IMR-90 (cell line): ENCODE results near the gene CDKN2B-AS1. TPM values are rescaled to one million over a fixed set of nuclear protein-coding genes. Genes with fewer than 3 reads are reported as not detected.

Source experiments
- ATAC-seq: fragments of 200-7000 bp; cut with Tn5 transposase; 2 replicates; pipeline ENCODE4 v1.9.1; 2020; ENCODE audit warnings: low read depth, mild to moderate bottlenecking, moderate library complexity
- BruUV-seq: library from RNA; stranded (reverse); fragments of 400-500 nt; replicated peaks from 2 replicates; lab custom pipeline; 2021; lab: Mats Ljungman, UMichigan
- CTCF ChIA-PET: fragments of 300-600 bp; formaldehyde crosslinking; extraction: SDS; loops from one replicate; lab custom pipeline; 2021; ENCODE audit warnings: antibody characterized with exemption; lab: Yijun Ruan, JAX
- POLR2A ChIA-PET: fragments of 300-600 bp; sonication (Branson Sonifier 250); formaldehyde crosslinking; loops from one replicate; lab custom pipeline; 2022; ENCODE audit warnings: antibody characterized with exemption; ENCODE audit not compliant: unreplicated experiment; lab: Charles Lee
- DNase-seq: peaks from one replicate; pipeline ENCODE4 v3.0.0; 2013
- H2AFZ ChIP-seq: replicated peaks from 2 replicates; pipeline ENCODE3; 2013; ENCODE audit warnings: low read length, mild to moderate bottlenecking; ENCODE audit not compliant: poor library complexity
- H2AK5ac ChIP-seq: 2 replicates; pipeline ENCODE4 v1.6.1; 2013; ENCODE audit warnings: low read depth, low read length, inconsistent platforms
- H2AK9ac ChIP-seq: replicated peaks from 2 replicates; pipeline ENCODE3; 2013; ENCODE audit warnings: mild to moderate bottlenecking, low read depth, low read length, moderate library complexity; ENCODE audit not compliant: poor library complexity
- H2BK120ac ChIP-seq: 2 replicates; pipeline ENCODE4 v1.6.1; 2013; ENCODE audit warnings: low read depth, low read length, inconsistent platforms
- H2BK15ac ChIP-seq: 3 replicates; pipeline ENCODE4 v1.6.1; 2013; ENCODE audit warnings: low read depth, low read length, inconsistent platforms
- H2BK20ac ChIP-seq: 2 replicates; pipeline ENCODE4 v1.6.1; 2013; ENCODE audit warnings: low read depth, mild to moderate bottlenecking, inconsistent platforms, low read length, moderate library complexity
- H2BK5ac ChIP-seq: 2 replicates; pipeline ENCODE4 v1.6.1; 2013; ENCODE audit warnings: mild to moderate bottlenecking, low read depth, low read length, inconsistent platforms; ENCODE audit not compliant: poor library complexity, severe bottlenecking
- H3K14ac ChIP-seq: replicated peaks from 2 replicates; pipeline ENCODE4 v1.6.1; 2013; ENCODE audit warnings: low read depth, low read length, inconsistent platforms
- H3K18ac ChIP-seq: 2 replicates; pipeline ENCODE4 v1.6.1; 2013; ENCODE audit warnings: low read depth, low read length, control low read depth
- H3K23ac ChIP-seq: 2 replicates; pipeline ENCODE4 v1.6.1; 2013; ENCODE audit warnings: low read depth, low read length, inconsistent platforms
- H3K27ac ChIP-seq: 2 replicates; pipeline ENCODE4 v1.5.1; 2013; ENCODE audit warnings: mild to moderate bottlenecking, control low read depth, low read length; ENCODE audit not compliant: insufficient read depth
- H3K27me3 ChIP-seq: 2 replicates; pipeline ENCODE4 v1.6.1; 2013; ENCODE audit warnings: low read length; ENCODE audit not compliant: control insufficient read depth, insufficient read depth
- H3K36me3 ChIP-seq: 2 replicates; pipeline ENCODE4 v1.6.1; 2013; ENCODE audit warnings: low read length, mixed read lengths; ENCODE audit not compliant: control insufficient read depth, insufficient read depth
- H3K4ac ChIP-seq: 2 replicates; pipeline ENCODE4 v1.6.1; 2013; ENCODE audit warnings: low read depth, low read length, inconsistent platforms
- H3K4me1 ChIP-seq: 2 replicates; pipeline ENCODE4 v1.6.1; 2013; ENCODE audit warnings: low read length, mixed read lengths; ENCODE audit not compliant: control insufficient read depth, insufficient read depth
- H3K4me2 ChIP-seq: 2 replicates; pipeline ENCODE4 v1.6.1; 2013; ENCODE audit warnings: low read depth, mild to moderate bottlenecking, control low read depth, low read length, moderate library complexity
- H3K4me3 ChIP-seq: 2 replicates; pipeline ENCODE4 v1.5.1; 2013; ENCODE audit warnings: low read depth, mild to moderate bottlenecking, control low read depth, low read length, moderate library complexity; ENCODE audit not compliant: insufficient read depth
- H3K56ac ChIP-seq: 2 replicates; pipeline ENCODE4 v1.6.1; 2013; ENCODE audit warnings: low read length, inconsistent platforms; ENCODE audit not compliant: insufficient read depth; ENCODE audit errors: extremely low read depth
- H3K79me1 ChIP-seq, 2 experiments: 2 replicates each; pipeline ENCODE4 v1.6.1; 2013; ENCODE audit warnings: low read length in 2 of 2, inconsistent platforms in 1 of 2, low read depth in 1 of 2
- H3K9ac ChIP-seq: 2 replicates; pipeline ENCODE4 v1.6.1; 2013; ENCODE audit warnings: low read depth, low read length, control low read depth
- H3K9me1 ChIP-seq: 2 replicates; pipeline ENCODE4 v1.6.1; 2013; ENCODE audit warnings: low read length, inconsistent platforms; ENCODE audit not compliant: insufficient read depth
- H3K9me3 ChIP-seq: 2 replicates; pipeline ENCODE4 v1.6.1; 2013; ENCODE audit warnings: low read length; ENCODE audit not compliant: control insufficient read depth, insufficient read depth
- H4K20me1 ChIP-seq: 2 replicates; pipeline ENCODE4 v1.6.1; 2013; ENCODE audit warnings: low read length, inconsistent platforms; ENCODE audit not compliant: insufficient read depth
- H4K5ac ChIP-seq: 2 replicates; pipeline ENCODE4 v1.6.1; 2013; ENCODE audit warnings: mild to moderate bottlenecking, low read depth, low read length, control low read depth
- H4K8ac ChIP-seq, 2 experiments: 2 replicates each; pipeline ENCODE4 v1.6.1; 2013; ENCODE audit warnings: low read depth in 2 of 2, low read length in 2 of 2, control low read depth in 1 of 2, inconsistent platforms in 1 of 2
- H4K91ac ChIP-seq: 2 replicates; pipeline ENCODE4 v1.6.1; 2013; ENCODE audit warnings: low read depth, low read length, inconsistent platforms; ENCODE audit not compliant: insufficient read depth
- CEBPB ChIP-seq: IDR thresholded peaks from 2 replicates; pipeline ENCODE4 v1.6.1; 2012; ENCODE audit warnings: low read depth, low read length, improper control_type of control experiment
- CTCF ChIP-seq: conservative IDR thresholded peaks from 2 replicates; pipeline ENCODE4 v1.5.1; 2012; ENCODE audit warnings: mild to moderate bottlenecking, low read depth, low read length, improper control_type of control experiment
- FOS ChIP-seq: fragments of 150-350 bp; IDR thresholded peaks from 2 replicates; pipeline ENCODE4 v1.6.1; 2016; ENCODE audit warnings: low read depth, low read length
- WGBS, 2 experiments: methylation state at CpG; one replicate each; pipeline versions ENCODE4 v1.1.5 to v1.1.7; 2013; ENCODE audit warnings: missing lambda C conversion rate in 2 of 2; ENCODE audit not compliant: insufficient read length in 1 of 2; ENCODE audit errors: extremely low coverage in 2 of 2; 5-methylcytosine and 5-hydroxymethylcytosine counted together
- dilution Hi-C: fragments of 300-500 bp; cut with HindIII; formaldehyde crosslinking; loops from one replicate; pipeline ENCODE4 v1.14.3; 2018; ENCODE audit warnings: low sequenced_read_pairs; ENCODE audit not compliant: unreplicated experiment
- in situ Hi-C: fragments of 300-500 bp; cut with MboI; formaldehyde crosslinking; loops from 3 replicates; pipeline ENCODE4 v1.14.3; 2019; ENCODE audit warnings: low sequenced_read_pairs, inconsistent platforms, mixed read lengths
- intact Hi-C: fragments of 100-400 bp; cut with micrococcal nuclease; formaldehyde crosslinking; loops from 2 replicates; pipeline ENCODE4 v1.10.0; 2022
- polyA plus RNA-seq, 3 experiments: library from polyadenylated mRNA; depleted of rRNA; stranded (reverse); fragments of >200 nt; gene quantifications; 2 replicates each; pipeline ENCODE4 v1.2.3, GENCODE V29; 2012; ENCODE audit warnings: low replicate concordance in 1 of 3
- total RNA-seq: library from RNA; depleted of rRNA; stranded (reverse); fragments of >200 nt; gene quantifications from 2 replicates; pipeline ENCODE4 v1.2.3, GENCODE V29; 2012

CDKN2B-AS1 gene
- total and polyA plus RNA-seq, 2 of the 4 experiments (the other 2 are of a cell fraction), result 1.0 to 1.1 TPM

- no peak overlapping the region for H4K91ac ChIP-seq
- peak overlapping the region in 1 of 2 experiments; percentile 20; a peak in 1 of 4 replicates for H4K8ac ChIP-seq
- peak overlapping the region; percentile 9; the same call in 1 of the 2 replicates for H4K5ac ChIP-seq
- in situ Hi-C loops, result no loop called here
- BruUV-seq, result no TSS peak
- H3K36me3 ChIP-seq, result peaks cover 1% of the 10 kb centered on the region; the same call in 1 of the 2 replicates
- peaks cover 3% of the 10 kb centered on the region; the same call in 1 of the 2 replicates for H3K4me1 ChIP-seq
- peak overlapping the region; percentile 48; the same call in 1 of the 2 replicates for H2BK20ac ChIP-seq
- peak overlapping the region; percentile 37; the same call in 1 of the 2 replicates for H3K4ac ChIP-seq
- H2AK5ac ChIP-seq, result no peak overlapping the region
- H3K4me2 ChIP-seq, result peak overlapping the region; percentile 79
- no CpG with 5 or more reads among the region's 1 CpG for WGBS, 2 experiments
- no peak overlapping the region for H2AFZ ChIP-seq
- H3K14ac ChIP-seq, result no peak overlapping the region
- H3K9me1 ChIP-seq, result peaks cover 2% of the 10 kb centered on the region
- peak overlapping the region; percentile 55; the same call in 1 of the 3 replicates for H2BK15ac ChIP-seq
- ChIA-PET POLR2A (no interaction called here), CTCF (interaction anchor here (0.6 to 1.0 kb wide), 3 partner anchors 21 to 99 kb away, joined by 3 to 4 read pairs (median 3); partner anchors contain the start of gene CDKN2B)
- intact Hi-C loops, result no loop called here
- ATAC-seq (peak; percentile 72), DNase-seq (peak; percentile 76)
- dilution Hi-C loops, result no loop called here
- H3K56ac ChIP-seq, result no peak overlapping the region
- H3K18ac ChIP-seq, result peak overlapping the region; percentile 88
- no peak overlapping the region for H3K9ac ChIP-seq
- 0 out of 4 replicates have a peak, but pooled peaks cover 0 to under 1% of the 10 kb centered on the region in 2 experiments for H3K79me1 ChIP-seq
- no peaks in the 10 kb centered on the region for H3K27me3 ChIP-seq
- H2BK120ac ChIP-seq, result peak overlapping the region; percentile 24; the same call in 1 of the 2 replicates
- H3K27ac ChIP-seq, result peak overlapping the region; percentile 3; the same call in 1 of the 2 replicates
- no peak for TF ChIP-seq CTCF
- TF ChIP-seq FOS, result peak; percentile 61; the same call in 1 of the 2 replicates
- TF ChIP-seq CEBPB, result peak; percentile 94
- peak overlapping the region; percentile 80 for H2BK5ac ChIP-seq
- H2AK9ac ChIP-seq, result no peak overlapping the region
- H4K20me1 ChIP-seq, result no peaks in the 10 kb centered on the region
- H3K23ac ChIP-seq, result no peak overlapping the region
- H3K9me3 ChIP-seq, result no peaks in the 10 kb centered on the region
- no peak overlapping the region for H3K4me3 ChIP-seq
Measured at GRCh38 chr9:22030101-22030598, 35.6 kb downstream of the CDKN2B-AS1 start.
